ENCODE results near the gene PRKAB2. TPM values are rescaled to one million over a fixed set of nuclear protein-coding genes. Genes with fewer than 3 reads are reported as not detected.
A peak's percentile ranks its signal among the peaks of the same experiment; 100 is the strongest.

The PRKAB2 gene
- 1 to 10 TPM; 3.2 to 6.1 (median 5.8) TPM for total RNA-seq

DNA sequence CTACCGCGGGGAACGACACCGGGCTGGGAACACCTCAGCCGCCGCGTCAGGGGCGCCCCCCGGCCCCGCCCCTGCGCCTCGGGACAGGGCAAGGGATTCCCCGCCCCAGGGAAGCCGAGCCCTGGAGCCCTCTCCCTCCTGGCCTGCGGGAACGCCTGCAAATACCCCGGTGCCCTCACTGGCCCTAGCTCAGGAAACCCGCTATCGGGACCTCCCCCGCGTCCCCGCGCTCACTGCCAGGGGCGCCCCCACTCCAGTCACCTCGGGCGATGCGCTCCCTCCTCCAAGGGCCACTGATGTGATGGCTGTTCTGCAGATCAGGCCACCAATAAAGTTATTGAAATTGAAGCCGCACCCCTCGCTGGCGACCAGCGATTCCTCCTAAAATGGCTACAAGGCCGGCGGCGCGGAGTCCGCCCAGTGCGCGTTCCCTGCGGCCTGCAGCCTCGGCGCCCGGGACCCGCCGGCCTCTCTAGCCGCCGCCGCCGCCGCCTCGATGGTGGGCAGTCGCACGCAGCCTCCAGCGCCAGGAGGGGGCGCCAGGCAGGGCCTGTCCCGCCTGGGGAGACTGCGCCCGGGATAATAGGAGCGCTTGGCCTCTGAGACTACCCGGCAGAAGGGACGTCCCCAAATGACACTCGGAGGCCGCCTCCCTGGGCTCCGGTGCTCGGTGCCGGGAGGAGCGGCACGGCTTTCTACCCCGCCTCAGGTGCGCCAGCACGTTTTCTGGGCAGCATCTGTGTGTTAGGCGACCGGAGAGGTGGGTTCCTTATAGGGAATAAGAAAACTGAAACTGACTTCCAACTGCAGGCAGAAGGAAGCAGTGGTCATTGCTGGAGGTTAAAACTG lies at the start of gene PRKAB2:
Gene PRKAB2, minus strand, starts transcription at position 303 of the 849 bp plus-strand sequence. CDS start 326 bp downstream, outside the sequence.
- peak within 1 kb of the TSS; percentile 97 for H3K4me3 Mint-ChIP-seq
- peaks cover 9% of the 10 kb centered on the region for H3K36me3 Mint-ChIP-seq (ENCODE audit: insufficient read depth)
- DNase-seq (peak; percentile 85), ATAC-seq (peak; percentile 87 to 90)
- H3K9me3 Mint-ChIP-seq, result peaks cover 3% of the 10 kb centered on the region
- no peaks in the 10 kb centered on the region for H3K27me3 Mint-ChIP-seq (ENCODE audit: low read depth)
- H3K4me1 Mint-ChIP-seq (ENCODE audit: low read depth), result peaks cover 32% of the 10 kb centered on the region

- Mint-ChIP-seq H3K4me3 (no peak overlapping the region), H3K27me3 (ENCODE audit: low read depth) (no peaks in the 10 kb centered on the region), H3K4me1 (ENCODE audit: low read depth) (no peaks in the 10 kb centered on the region), H3K36me3 (ENCODE audit: insufficient read depth) (no peaks in the 10 kb centered on the region), H3K9me3 (no peaks in the 10 kb centered on the region)
- ATAC-seq, result no peak
- DNase-seq, result no peak
Measured at GRCh38 chr1:147218606-147219005, 46.3 kb upstream of the PRKAB2 start.

DNA sequence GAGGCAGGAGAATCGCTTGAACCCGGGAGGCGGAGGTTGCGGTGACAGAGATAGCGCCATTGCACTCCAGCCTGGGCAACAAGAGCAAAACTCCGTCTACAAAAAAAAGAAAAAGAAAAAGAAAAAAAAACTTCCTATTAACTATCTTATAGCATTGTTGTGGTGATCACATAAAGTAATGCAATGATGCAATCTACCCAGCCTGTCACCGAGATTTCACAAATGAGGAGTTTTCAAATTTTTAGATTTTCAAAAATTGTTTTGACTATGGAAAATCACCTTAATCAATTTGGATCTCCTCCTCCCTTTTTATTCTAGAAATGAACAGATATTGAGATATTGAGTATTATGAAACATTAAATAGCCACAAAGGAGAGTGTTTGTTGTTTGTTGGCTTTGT lies 44.9 kb upstream of the PRKAB2 start:
- DNase-seq (no peak), ATAC-seq (no peak)
- Mint-ChIP-seq H3K4me3 (no peak overlapping the region), H3K9me3 (no peaks in the 10 kb centered on the region), H3K4me1 (ENCODE audit: low read depth) (no peaks in the 10 kb centered on the region), H3K27me3 (ENCODE audit: low read depth) (no peaks in the 10 kb centered on the region), H3K36me3 (ENCODE audit: insufficient read depth) (no peaks in the 10 kb centered on the region)

DNA sequence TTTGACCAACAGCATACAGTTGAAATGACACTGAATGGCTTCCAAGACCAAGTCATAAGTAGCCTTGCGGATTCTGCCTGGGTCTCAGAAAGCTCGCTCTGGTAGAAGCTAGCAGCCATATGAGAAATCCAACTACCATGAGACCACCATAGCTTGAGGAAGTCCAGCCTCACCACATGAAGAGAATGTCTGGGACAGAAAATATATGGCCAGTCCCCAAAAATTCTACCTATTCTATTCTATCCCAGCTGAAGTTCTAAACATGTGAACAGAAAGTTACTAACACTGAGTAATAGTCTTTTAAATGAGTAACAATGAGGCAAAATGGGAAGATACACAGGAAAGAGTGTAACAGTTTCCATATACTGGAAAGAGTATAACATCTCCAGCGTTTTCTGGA lies 43.9 kb upstream of the PRKAB2 start:
- H3K9me3 Mint-ChIP-seq, result no peaks in the 10 kb centered on the region
- no peaks in the 10 kb centered on the region for H3K27me3 Mint-ChIP-seq (ENCODE audit: low read depth)
- peaks cover 2% of the 10 kb centered on the region for H3K36me3 Mint-ChIP-seq (ENCODE audit: insufficient read depth)
- DNase-seq, result no peak
- H3K4me3 Mint-ChIP-seq, result no peak overlapping the region
- no peak for ATAC-seq
- no peaks in the 10 kb centered on the region for H3K4me1 Mint-ChIP-seq (ENCODE audit: low read depth)

- H3K36me3 Mint-ChIP-seq (ENCODE audit: insufficient read depth), result peaks cover 2% of the 10 kb centered on the region
- no peaks in the 10 kb centered on the region for H3K4me1 Mint-ChIP-seq (ENCODE audit: low read depth)
- DNase-seq, result no peak
- no peak overlapping the region for H3K4me3 Mint-ChIP-seq
- H3K27me3 Mint-ChIP-seq (ENCODE audit: low read depth), result no peaks in the 10 kb centered on the region
- no peaks in the 10 kb centered on the region for H3K9me3 Mint-ChIP-seq
- no peak for ATAC-seq
Measured at GRCh38 chr1:147215540-147215916, 43.3 kb upstream of the PRKAB2 start.

GRCh38 chr1:147214842-147215539 lies 42.7 kb upstream of the PRKAB2 start:
- H3K9me3 Mint-ChIP-seq, result no peaks in the 10 kb centered on the region
- peaks cover 2% of the 10 kb centered on the region for H3K36me3 Mint-ChIP-seq (ENCODE audit: insufficient read depth)
- DNase-seq, result no peak
- no peak overlapping the region for H3K4me3 Mint-ChIP-seq
- ATAC-seq, result no peak
- H3K27me3 Mint-ChIP-seq (ENCODE audit: low read depth), result no peaks in the 10 kb centered on the region
- no peaks in the 10 kb centered on the region for H3K4me1 Mint-ChIP-seq (ENCODE audit: low read depth)

GRCh38 chr1:147214325-147214724 lies 42.1 kb upstream of the PRKAB2 start:
- H3K9me3 Mint-ChIP-seq, result no peaks in the 10 kb centered on the region
- H3K27me3 Mint-ChIP-seq (ENCODE audit: low read depth), result no peaks in the 10 kb centered on the region

DNA sequence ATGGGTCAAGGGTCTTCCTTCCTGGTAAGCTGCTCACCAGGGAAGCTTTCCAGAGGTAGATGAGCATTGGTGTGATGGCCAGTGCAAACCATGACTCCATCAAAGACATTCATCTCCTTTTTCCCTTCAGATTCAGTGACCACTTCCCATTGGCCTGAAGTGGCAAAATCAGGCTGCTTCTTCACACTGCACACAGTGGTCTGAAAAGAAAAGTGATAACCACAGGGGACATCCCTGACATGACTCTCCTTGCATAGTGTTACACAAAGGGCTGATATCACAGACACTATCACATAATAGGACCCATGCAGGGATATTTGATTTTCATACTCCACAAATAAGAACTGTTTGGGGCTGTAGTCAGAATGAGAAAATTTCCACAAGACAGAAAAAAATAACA lies 41.0 kb upstream of the PRKAB2 start:
- ATAC-seq, result no peak
- no peak for DNase-seq
- no peak overlapping the region for H3K4me3 Mint-ChIP-seq

More at GRCh38 chr1:147214325-147214724, 42.1 kb upstream of the PRKAB2 start:
- Mint-ChIP-seq H3K36me3 (ENCODE audit: insufficient read depth) (peaks cover 2% of the 10 kb centered on the region), H3K4me3 (no peak overlapping the region), H3K4me1 (ENCODE audit: low read depth) (no peaks in the 10 kb centered on the region)
- no peak for ATAC-seq
- DNase-seq, result no peak

GRCh38 chr1:147211577-147211976 lies 39.3 kb upstream of the PRKAB2 start:
- Mint-ChIP-seq H3K4me1 (ENCODE audit: low read depth) (no peaks in the 10 kb centered on the region), H3K9me3 (no peaks in the 10 kb centered on the region), H3K27me3 (ENCODE audit: low read depth) (no peaks in the 10 kb centered on the region), H3K36me3 (ENCODE audit: insufficient read depth) (peaks cover 2% of the 10 kb centered on the region), H3K4me3 (no peak overlapping the region)
- DNase-seq (no peak), ATAC-seq (no peak)

More for the DNA sequence above, 41.0 kb upstream of the PRKAB2 start:
- Mint-ChIP-seq H3K36me3 (ENCODE audit: insufficient read depth) (peaks cover 2% of the 10 kb centered on the region), H3K27me3 (ENCODE audit: low read depth) (no peaks in the 10 kb centered on the region), H3K9me3 (no peaks in the 10 kb centered on the region), H3K4me1 (ENCODE audit: low read depth) (no peaks in the 10 kb centered on the region)

DNA sequence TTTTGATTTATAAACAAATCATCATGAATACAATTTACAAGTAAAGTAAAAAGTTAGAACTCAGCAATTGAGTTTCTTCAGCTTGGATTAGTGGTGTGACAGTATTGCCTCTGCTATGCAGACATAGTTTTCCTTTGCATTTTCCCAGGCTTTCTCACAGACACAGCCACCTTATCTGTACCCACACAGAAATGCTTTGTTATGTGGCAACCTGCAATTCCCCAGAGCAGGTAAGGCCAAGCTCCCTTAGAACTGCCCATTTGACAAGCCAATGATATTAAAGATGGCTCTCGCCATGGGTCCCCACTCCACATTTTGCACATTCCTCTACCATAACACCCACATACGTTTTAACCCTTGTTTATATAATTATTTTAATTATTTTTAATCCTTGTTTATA lies 38.7 kb upstream of the PRKAB2 start:
- Mint-ChIP-seq H3K4me3 (no peak overlapping the region), H3K9me3 (no peaks in the 10 kb centered on the region), H3K4me1 (ENCODE audit: low read depth) (no peaks in the 10 kb centered on the region)

GRCh38 chr1:147209825-147210821 lies 37.9 kb upstream of the PRKAB2 start:
- Mint-ChIP-seq H3K4me1 (ENCODE audit: low read depth) (no peaks in the 10 kb centered on the region), H3K4me3 (no peak overlapping the region), H3K9me3 (no peaks in the 10 kb centered on the region), H3K27me3 (ENCODE audit: low read depth) (no peaks in the 10 kb centered on the region), H3K36me3 (ENCODE audit: insufficient read depth) (peaks cover 2% of the 10 kb centered on the region)
- ATAC-seq (no peak), DNase-seq (no peak)

More for the DNA sequence above, 38.7 kb upstream of the PRKAB2 start:
- DNase-seq, result no peak
- H3K27me3 Mint-ChIP-seq (ENCODE audit: low read depth), result no peaks in the 10 kb centered on the region
- no peak for ATAC-seq
- H3K36me3 Mint-ChIP-seq (ENCODE audit: insufficient read depth), result peaks cover 2% of the 10 kb centered on the region

GRCh38 chr1:147208619-147209018 lies 36.3 kb upstream of the PRKAB2 start:
- Mint-ChIP-seq H3K9me3 (no peaks in the 10 kb centered on the region), H3K4me1 (ENCODE audit: low read depth) (no peaks in the 10 kb centered on the region), H3K36me3 (ENCODE audit: insufficient read depth) (peaks cover 5% of the 10 kb centered on the region), H3K4me3 (no peak overlapping the region), H3K27me3 (ENCODE audit: low read depth) (no peaks in the 10 kb centered on the region)
- no peak for DNase-seq
- no peak for ATAC-seq

DNA sequence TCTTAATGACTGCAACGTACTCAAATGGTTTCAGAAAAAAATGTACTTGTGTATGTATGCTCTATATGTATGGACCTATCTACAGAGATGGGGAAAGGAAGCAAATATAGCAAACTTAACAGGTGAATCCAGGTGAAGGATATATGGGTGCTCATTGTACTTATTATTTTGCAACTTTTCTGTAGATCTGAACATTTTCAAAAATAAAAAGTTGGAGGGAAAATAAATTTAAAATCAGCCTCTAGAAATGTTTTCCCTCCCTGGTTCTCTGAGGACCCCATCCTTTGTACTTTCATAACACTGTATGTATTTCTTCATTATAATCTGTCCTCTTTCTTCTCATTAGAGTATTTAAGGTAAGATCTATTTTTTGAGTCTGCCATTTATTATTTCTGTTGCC lies 34.9 kb upstream of the PRKAB2 start:
- ATAC-seq (no peak), DNase-seq (no peak)
- no peak overlapping the region for H3K4me3 Mint-ChIP-seq
- H3K27me3 Mint-ChIP-seq (ENCODE audit: low read depth), result no peaks in the 10 kb centered on the region
- no peaks in the 10 kb centered on the region for H3K4me1 Mint-ChIP-seq (ENCODE audit: low read depth)
- no peaks in the 10 kb centered on the region for H3K9me3 Mint-ChIP-seq
- peaks cover 11% of the 10 kb centered on the region for H3K36me3 Mint-ChIP-seq (ENCODE audit: insufficient read depth)

DNA sequence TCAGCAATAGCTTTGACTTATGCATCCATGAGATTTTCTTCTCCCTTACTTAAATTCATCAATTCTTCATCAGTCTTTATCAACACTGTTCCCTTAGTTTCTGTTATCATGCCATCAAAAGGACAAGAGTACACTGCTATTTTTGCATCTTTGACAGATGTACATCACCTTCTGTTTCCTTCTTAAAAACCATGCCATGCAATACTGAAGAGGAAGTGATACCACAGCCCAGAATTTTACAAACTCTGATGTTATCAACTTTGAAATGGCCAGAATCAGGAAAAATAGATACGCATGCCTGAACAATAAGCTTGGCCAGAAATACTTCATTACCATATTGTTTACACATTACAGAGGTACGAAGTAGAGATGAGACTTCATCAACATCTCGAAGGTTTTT lies 31.8 kb upstream of the PRKAB2 start:
- ATAC-seq, result no peak
- Mint-ChIP-seq H3K4me1 (ENCODE audit: low read depth) (no peaks in the 10 kb centered on the region), H3K36me3 (ENCODE audit: insufficient read depth) (peaks cover 9% of the 10 kb centered on the region), H3K9me3 (no peaks in the 10 kb centered on the region), H3K27me3 (ENCODE audit: low read depth) (no peaks in the 10 kb centered on the region), H3K4me3 (no peak overlapping the region)
- no peak for DNase-seq
